Dedifferentiated amniotic fluid mesenchymal stem cell (primary cell): ENCODE measurements around the gene MYH14.
A peak's percentile ranks its signal among the peaks of the same experiment; 100 is the strongest.
"Not testable (repeated sequence)": the region's sequence is repeated elsewhere in the genome, so short reads cannot be mapped to it uniquely, and the experiment has no call there.

Source experiments
- DNase-seq: peaks from one replicate; pipeline ENCODE4 v3.0.0-alpha.2; 2016; ENCODE audit errors: extremely low spot score

The MYH14 gene

DNA sequence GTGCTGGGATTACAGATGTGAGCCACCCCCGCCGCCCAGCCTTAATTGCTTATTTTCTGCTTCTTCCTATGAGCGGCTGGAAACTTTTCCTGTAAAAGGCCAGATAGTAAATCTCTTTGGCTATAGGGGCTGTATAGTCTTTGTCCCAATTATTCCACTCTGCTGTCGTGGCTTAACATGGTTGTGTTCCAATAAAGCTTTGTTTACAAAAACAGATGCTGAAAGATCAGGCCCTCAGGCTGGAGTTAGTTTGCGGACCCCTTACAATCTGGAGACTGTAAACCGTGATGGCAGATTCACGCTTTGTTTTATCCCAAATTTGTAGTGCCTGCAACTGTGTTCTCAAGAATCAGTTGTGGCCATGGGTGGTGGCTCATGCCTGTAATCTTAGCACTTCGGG lies 115.0 kb downstream of the MYH14 start:
- DNase-seq = no peak

DNA sequence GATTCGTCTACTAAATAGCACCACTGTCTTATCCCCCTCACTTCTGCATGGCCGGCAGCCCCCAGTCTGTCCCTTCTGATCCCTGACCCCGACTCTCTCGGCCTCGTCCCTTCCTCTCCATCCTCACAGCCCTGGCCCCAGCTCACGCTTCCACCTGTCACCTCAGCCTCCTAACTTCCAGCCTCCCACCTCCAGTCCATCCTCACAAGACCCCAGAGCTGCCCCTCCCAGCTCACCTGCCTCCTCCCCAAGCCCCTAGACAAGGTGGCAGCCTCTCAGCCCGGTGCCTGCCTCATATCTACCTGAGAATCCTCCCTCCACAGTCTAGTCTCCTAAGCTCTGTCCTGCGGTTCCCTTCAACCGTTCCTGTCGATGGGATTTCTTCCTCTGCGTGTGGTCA lies 115.7 kb downstream of the MYH14 start:
- DNase-seq = no peak

DNA sequence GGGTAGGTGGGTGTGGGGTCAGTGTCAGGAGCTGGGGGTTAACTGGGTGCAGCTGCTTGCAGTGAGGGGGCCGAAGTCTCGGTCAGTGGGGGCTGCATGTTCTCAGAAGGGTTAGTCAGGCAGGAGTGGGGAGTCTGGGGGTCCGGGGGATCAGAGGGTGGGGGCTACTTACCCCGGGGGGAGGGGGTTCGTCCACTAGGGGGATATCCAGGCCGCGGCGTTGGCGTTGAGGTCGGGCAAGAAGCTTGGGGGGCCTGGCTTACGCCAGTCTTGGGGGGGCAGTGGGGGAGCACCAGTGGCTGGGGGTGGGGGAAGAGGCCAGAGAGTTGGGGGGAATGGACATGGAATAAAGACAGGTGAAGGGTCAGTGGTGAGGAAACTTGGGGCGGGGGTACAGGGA lies 116.6 kb downstream of the MYH14 start:
- DNase-seq = no peak

DNA sequence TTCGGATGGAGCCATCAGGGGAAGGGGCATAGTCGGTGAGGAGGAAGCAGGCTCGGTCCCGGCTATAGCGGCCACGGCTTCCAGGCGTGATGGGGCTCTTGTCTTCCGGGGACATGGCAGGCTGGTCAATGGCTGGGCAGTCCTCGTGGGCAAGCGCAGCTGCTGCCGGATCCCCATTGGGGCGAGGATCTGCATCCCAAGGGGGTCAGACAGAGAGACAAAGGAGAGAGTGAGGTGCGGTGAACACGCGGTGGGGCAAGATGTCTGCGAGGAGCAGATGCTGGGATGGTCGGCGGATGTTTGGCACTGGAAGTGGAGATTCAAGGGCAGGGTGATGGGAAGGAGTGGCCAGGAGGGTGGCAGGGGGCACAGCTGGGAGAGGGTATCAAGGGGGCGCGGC lies 117.2 kb downstream of the MYH14 start:
- DNase-seq = no peak

DNA sequence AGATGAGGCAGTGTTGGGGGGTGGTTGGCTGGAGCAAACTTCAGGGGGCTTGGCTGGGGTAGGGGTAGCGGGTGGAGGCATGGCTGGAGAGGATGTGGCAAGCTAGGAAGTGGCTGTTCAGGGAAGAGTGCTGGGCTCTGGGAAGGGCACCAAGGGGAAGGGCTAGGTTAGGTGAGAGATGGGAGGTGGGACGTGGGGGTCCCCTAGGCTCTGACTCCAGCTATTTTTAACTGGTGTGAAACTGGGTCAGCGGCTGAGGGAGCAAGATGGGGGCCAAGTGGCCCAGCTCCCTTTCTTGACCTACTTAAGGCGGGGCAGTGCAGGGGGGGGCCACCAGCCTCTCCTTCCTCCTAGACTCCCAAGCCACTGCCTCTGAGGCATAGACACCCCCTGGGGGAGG lies 118.4 kb downstream of the MYH14 start:
- DNase-seq = no peak

DNA sequence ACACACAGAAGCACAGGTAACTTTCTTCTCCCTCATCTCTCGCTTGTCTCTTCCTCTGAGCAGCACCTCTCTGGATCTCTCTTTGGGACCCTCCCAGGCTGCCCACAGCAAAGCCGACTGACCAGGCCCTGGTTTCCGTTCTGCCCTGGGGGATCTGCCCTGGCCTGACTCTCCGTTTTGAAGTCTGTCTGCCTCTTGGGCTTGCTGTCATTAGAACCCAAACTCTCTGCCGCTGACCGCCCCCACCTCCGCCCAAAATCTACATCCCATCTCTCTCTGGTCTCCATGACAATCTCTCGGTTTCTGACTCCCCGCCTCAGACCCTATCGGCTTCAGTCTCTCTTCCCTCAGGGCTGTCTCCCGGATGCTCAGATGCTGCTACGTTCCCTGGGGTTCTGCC lies 118.8 kb downstream of the MYH14 start:
- no peak for DNase-seq

DNA sequence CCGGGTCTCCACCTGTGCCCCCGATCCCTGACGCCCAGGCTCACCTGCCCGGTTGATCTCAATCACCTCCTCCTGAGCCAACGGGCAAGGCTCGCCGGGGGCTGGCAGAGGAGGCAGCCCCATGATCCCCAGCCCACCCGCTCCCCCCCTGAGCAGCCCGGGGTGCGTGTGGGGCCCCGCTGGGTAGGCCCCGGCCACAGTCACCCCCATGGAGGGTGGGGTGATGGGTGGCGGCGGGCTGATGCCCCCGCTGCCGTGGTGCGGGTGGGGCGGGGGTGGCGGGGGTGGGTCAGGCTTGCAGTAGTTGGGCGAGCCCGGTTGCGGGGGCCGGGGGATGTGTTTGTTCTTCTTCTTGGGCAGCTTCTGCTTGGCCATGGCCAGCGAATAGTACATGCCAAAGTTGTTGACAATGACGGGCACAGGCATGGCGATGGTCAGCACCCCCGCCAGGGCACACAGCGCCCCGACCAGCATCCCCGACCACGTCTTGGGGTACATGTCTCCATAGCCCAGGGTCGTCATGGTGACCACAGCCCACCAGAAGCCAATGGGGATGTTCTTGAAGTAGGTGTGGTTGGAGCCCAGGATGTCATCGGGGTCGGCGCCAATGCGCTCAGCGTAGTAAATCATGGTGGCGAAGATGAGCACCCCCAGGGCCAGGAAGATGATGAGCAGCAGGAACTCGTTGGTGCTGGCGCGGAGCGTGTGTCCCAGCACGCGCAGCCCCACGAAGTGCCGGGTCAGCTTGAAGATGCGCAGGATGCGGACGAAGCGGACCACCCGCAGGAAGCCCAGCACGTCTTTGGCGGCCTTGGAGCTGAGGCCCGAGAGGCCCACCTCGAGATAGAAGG lies 119.7 kb downstream of the MYH14 start:
- DNase-seq = no peak

DNA sequence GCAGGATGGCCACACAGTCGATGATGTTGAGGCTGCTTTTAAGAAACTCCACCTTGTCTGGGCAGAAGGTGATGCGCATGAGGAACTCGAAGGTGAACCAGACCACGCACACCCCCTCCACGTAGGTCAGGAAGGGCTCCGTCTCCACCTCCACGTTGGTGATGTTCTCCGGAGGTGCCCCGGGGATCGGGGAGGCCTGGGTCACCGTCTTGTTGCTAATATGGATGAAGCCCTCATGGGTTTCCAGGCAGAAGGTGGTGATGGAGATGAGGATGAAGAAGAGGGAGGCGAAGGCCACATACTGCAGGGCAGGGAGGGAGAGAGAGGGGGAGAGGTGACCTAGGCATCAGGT lies 120.3 kb downstream of the MYH14 start:
- DNase-seq = no peak

DNA sequence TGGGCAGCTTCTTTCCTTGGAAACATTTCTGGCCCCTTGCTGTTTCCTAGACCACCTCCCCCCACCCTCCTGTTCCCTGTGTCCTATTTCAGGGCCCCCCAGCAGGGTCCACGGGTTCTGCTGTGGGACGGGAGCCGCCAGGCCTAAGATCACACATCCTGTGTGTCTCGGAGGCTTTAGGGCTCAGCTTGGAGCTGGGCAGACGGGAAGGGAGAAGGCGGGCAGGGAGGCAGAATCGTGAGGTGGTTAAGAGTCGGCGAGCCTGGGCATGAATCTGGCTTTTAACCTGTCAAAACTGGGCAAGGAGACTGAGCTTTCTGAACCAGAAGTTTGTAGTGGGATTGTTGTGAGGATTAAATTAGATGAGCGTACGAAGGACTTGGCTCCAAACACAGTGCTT lies 120.9 kb downstream of the MYH14 start:
- no peak for DNase-seq

DNA sequence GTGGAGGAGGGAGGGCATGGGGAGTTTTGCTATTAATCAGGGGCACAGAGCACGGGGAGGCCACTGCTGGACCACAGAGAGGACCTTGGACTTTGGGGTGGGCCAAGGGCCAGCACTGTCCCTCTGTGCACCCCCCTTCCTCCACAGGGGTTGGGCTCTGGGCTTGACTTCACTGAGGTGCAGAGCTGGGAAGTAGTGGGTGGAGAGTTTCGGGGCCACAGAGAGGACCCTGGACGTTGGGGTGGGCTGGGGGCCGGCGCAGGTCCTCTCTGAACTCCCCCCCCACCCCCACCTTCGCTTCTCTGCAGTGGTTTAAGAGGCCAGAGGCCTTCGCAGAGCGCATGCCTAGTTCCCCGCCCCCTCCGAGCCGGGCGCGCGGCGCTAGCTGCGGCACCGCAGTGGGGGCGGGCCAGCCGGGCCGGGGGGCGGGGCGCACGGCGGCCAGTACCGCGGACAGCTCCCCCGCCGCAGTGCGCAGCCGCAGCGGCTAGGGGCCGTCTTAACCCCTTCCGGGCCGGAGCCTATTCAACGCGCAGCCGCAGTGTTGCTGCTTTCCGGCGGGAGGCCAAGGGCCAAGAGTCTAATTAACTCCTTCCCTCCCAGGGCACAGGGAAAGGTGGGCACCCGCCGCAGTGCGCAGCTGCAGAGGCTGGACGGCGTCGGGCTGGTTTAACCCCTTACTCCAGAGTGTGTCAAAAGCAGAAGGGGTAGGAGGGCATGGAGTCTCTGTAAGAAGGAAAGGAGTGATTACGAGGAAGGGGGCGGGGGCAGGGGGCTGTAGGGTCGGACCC lies 122.1 kb downstream of the MYH14 start:
- no peak for DNase-seq

DNA sequence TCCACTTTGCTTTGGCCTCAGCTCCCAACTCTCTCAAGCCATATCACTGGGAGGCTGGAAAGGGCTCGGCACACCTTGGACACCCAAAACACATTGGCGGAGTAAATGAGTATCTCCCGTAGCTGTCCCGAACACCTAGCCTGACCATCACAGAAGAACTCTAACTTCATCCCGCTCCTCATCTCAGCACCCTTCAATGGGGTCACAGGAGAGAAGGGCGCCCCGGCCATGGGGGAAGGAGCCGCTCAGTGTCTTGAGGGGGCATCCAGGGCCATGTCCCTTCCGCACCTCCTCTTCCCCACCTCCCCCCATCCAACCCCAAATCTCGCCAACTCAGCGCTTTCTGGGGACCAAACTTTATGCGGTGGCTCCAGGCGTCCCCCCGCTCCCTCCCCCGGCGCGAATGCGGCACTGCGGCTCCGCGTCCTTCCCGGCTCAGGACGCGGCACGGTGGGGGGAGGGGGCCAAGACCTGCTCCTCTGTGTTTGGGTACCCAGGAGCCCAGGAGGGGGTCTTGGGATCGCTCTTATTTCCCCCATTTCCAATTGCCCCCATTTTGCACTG lies 122.8 kb downstream of the MYH14 start:
- DNase-seq = no peak

DNA sequence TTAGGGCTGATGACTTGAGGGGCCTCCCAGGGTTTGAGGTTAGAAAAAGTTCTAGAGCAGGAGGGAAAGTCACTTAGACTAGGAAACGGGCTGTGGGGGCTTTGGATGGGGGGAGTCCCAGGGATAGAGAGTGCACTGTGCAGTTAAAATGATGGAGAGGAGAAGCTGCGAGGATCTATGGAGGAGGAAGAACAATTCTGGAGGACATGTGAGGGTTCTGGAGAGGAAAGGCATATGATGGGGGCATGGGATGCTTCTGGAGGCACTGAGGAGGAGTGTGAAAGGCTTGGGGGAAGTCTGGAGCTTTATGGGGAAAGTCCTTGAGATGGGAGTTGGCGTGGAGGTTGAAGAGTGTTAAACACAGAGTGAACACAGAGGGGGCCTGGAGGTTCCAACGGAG lies 123.6 kb downstream of the MYH14 start:
- no peak for DNase-seq

DNA sequence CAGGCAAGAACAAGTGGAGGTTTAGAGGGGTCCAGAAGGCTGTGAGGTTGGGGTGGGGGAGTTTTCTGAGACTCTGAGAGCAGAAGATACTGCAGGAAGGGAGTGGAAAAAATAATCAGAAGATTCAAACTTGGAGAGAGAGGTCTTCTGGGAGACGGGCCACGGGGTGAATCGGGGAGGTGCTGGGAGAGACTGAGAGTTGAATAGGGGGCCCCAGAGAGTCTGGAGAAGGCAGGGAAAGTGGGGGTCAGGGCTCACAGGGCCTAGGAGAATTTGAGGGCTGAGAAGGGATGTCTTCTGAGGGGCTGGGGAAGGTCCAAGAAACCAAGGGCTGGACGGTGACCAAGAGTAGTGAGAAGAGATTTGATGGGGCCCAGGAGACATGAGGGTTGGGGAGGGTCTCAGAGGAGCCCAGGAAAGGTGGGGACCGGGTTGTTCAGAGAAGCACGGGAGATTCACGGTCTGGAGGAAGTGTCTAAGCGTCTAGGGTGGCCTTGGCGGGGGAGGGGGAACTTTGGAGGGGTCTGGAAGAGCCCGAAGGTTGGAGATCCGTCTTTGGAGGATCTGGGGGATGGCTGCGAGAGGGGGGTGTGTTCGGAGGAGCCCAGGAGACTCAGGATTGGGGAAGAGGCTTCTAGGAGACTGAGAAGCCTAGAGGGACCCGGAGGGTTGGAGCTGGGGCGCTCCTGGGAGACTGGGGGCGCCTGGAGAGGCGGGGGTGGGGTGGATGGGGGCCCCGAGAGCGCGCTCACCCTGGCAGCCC lies 124.2 kb downstream of the MYH14 start:
- DNase-seq = no peak

DNA sequence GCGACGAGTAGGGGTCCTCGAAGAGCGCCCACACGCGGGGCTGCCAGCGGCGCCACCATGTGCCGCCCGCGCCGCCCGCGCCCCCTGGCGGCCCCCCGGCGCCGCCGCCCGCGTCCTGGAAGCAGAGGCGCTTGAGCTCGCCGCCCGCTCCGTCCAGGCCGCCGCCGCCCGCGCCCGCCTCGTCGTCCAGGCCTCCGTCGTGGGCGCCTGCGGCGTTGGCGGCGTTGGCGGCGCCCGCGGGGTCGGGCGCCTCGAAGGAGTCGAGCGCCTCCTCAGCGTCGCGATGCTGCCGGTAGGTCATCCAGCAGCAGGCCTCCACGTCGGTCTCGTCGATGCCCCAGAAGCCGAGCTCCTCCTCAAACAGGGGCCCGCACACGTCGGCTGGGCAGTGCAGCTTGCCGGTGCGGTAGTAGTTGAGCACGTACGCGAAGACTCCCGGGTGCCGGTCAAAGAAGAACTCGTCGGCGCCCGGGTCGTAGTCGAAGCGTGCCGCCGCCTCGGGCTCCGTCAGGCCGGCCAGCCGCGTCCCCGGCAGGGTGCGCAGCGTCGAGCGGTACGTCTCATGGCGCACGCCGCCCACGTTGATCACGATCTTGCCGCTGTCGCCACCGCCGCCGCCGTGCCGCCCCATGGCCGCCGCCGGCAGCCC lies 124.9 kb downstream of the MYH14 start:
- no peak for DNase-seq

DNA sequence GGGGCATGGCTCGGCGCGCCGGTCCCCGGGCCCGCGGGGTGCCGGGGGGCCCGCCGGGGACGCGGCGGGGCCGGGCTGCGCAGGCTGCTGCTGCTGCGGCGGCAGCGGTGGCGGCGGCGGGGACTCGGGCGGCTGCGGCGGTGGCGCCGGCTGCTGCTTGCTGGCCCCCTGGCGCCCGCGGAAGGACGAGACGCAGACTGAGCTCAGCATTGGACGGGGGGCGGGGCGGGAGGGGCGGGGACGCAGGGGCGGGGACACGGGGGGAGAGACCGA lies 125.4 kb downstream of the MYH14 start:
- no peak for DNase-seq

DNA sequence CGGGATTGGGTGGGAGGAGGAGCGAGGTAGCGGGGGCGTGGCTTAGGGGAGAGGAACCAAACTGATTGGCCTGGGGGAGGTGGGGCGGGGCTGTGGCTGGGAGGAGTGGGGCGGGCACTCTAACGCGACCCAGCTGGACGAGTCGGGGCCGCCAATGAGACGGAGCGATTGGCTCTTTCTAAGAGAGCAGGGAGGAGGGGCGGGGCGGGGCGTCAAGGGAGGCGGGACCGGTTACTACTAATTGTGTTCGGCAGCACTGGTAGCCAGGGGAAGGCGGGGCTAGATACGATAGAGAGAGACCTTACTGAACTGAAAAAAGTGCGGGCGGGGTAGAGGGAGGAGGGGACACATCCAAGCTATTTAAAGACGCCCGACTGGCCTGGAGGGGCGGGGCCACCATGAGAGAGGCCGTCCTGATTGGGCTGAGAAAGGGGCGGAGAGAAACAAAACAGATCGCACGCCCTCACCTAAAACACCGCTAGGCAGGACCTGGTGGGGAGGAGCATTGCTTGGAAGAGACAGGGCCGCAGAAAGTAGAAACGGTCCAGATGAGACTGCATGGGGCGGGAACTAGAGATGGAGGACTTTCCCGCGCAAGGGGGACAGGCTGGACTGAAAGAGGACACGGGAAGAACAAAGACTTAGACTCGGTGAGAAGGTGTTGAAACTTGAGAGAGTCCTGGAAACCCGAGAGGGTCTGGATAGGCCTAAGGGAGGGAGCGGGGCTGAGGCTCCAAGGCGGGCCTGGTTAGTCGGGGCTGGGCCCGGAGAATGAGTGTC lies 125.9 kb downstream of the MYH14 start, which contains the start of gene KCNC3:
Gene KCNC3 (minus strand): TSS at position 232 of the 780 bp plus-strand sequence. CDS start 295 bp downstream, outside the sequence.
- DNase-seq = peak; percentile 53

DNA sequence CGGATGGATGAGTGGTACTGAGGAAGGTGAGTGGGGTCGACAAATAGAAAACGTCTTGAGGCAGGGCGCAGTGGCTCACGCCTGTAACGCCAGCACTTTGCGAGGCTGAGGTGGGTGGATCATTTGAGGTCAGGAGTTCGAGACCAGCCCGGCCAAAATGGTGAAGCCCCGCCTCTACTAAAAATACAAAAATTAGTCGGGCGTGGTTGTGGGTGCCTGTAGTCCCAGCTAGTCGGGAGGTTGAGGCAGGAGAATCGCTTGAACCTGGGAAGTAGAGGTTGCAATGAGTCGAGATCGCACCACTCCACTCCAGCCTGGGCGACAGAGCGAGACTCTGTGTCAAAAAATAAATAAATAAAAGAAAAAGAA lies 126.5 kb downstream of the MYH14 start:
- not testable (repeated sequence) for DNase-seq

DNA sequence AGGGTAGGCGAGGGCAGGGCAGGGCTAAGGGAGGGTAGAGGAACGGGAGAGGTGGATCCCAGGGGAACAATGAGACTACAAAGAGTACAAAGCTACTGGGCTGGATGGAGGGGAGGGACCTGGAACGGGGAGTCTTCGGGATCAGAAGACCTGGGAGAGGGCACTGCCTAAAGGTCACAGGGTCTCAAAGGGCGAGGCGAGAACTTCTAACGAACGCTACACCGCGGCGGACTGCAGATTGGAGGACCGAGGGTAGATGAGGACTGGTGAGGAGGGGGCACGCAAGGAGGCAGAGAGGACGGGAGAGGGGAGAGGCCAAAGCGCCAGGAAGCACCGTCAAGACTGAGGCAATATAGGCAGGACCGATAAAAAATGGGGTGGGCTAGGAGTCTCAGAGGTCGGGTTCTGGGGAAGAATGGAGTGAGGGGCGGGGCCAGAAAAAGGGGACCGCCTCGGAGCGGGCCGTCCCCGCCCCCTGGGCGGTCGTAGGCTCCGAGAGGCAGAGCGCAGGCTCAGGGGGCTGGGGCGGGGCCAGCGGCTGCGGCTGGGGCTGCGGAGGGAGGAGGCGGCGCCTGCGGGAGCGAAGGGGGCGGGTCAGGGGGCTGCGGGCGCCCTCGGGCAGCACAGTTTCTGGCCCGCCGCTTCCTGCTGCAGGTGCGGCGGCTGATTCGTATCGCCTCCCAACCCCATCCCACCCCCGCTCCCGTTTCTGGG lies 127.1 kb downstream of the MYH14 start:
- DNase-seq = no peak

DNA sequence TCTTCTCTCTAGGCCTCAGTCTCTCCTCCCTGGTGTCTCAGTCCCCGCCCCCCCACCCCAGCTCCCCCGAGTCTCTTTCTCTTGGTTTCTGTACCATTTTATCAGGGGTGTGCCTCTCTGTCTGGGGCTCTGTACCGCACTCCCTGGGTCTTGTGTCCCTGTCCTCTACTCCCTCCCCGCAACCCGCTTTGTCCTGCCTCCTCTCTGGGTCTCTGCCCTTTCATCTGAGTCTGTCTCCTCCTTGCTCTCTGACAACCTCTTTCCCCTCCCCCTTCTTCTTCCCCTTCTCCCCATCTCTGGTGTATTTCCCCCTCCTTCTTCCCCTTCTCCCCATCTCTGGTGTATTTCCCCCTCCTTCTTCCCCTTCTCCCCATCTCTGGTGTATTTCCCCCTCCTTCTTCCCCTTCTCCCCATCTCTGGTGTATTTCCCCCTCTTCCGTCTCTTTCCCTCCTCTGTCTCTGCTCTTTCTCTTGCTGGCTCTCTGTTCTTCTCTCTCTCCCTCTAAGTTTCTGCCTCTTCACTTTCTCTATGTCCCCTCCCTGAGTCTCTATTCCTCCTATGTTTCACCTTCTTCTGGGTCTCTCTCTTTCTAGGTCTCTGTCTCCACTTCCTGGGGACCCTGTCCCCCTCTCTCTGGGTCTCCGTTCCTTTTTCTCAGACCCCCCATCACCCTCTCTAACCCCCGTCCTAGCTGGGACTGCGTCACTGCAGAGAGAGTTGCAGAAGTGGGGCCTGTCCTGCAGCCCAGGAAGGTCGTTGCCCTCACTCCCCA lies 128.0 kb downstream of the MYH14 start:
- DNase-seq = no peak

DNA sequence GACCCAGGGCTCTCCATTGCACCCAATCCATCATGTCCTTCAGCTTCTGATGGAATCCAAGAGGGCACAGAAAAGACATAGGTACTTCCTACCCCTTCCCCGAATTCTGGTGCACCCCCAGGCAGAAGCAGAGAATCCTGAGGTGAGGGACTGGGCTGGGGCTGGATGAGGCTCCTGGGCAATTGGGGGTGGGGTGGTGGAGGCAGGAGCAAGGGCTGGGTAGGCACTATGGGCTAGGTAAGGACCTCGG lies 128.5 kb downstream of the MYH14 start:
- no peak for DNase-seq
